HEK293 (cell line): Measurements from ENCODE around the gene PTPRO.

Experiments
- OSR2 ChIP-seq: fragments of 450-650 bp; formaldehyde crosslinking; IDR thresholded peaks from 2 replicates; pipeline ENCODE4 v1.5.1; 2016; ENCODE audit warnings: missing biosample characterization, missing genetic modification characterization
- ZNF202 ChIP-seq: fragments of 450-650 bp; formaldehyde crosslinking; IDR thresholded peaks from 2 replicates; pipeline ENCODE4 v1.5.1; 2016; ENCODE audit warnings: missing biosample characterization, missing genetic modification characterization, borderline replicate concordance
- ZNF510 ChIP-seq: fragments of 450-650 bp; formaldehyde crosslinking; IDR thresholded peaks from 2 replicates; pipeline ENCODE4 v1.5.1; 2018; ENCODE audit warnings: mild to moderate bottlenecking, missing genetic modification characterization, missing biosample characterization; ENCODE audit not compliant: insufficient replicate concordance
- TF ChIP-seq, protein P1 (sequence below): fragments of 450-650 bp; formaldehyde crosslinking; IDR thresholded peaks from 2 replicates; pipeline ENCODE4 v1.5.1; 2016; ENCODE audit warnings: missing biosample characterization, missing genetic modification characterization
- TF ChIP-seq, protein P2 (sequence below): fragments of 450-650 bp; formaldehyde crosslinking; IDR thresholded peaks from 2 replicates; pipeline ENCODE4 v1.5.1; 2016; ENCODE audit warnings: missing biosample characterization, missing genetic modification characterization
- TF ChIP-seq, protein P3 (sequence below): fragments of 450-650 bp; formaldehyde crosslinking; IDR thresholded peaks from 2 replicates; pipeline ENCODE4 v1.5.1; 2016; ENCODE audit warnings: missing biosample characterization, missing genetic modification characterization

DNA sequence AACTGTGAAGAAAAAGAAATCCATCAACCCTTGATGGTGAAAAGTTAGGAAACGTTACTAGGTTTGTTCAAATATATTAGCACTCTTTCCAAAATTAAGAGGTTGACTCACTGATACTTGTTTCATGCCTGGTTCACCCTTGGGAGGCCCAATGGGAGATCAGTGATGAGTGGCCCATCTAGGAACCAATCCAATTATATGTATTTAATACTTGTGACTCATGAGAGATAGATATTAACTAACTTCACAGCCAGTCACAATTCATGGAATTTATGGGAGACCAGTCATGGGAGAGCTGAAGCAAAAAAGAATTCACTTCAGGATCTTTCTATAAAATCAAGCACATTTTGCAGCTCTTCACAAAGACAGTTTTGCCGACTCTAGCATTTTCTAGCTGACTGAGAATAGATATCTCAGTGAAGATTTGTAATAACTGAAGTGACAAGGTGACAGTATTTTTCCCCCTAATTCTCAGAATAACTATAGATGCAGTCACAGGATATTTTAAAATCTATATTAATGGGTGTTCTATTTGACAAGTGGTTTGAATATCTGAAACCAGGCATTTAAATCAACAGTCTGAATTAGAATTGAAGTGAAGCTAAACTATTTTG is 236.7 kb downstream of the PTPRO start:
- TF ChIP-seq, protein P1, sequence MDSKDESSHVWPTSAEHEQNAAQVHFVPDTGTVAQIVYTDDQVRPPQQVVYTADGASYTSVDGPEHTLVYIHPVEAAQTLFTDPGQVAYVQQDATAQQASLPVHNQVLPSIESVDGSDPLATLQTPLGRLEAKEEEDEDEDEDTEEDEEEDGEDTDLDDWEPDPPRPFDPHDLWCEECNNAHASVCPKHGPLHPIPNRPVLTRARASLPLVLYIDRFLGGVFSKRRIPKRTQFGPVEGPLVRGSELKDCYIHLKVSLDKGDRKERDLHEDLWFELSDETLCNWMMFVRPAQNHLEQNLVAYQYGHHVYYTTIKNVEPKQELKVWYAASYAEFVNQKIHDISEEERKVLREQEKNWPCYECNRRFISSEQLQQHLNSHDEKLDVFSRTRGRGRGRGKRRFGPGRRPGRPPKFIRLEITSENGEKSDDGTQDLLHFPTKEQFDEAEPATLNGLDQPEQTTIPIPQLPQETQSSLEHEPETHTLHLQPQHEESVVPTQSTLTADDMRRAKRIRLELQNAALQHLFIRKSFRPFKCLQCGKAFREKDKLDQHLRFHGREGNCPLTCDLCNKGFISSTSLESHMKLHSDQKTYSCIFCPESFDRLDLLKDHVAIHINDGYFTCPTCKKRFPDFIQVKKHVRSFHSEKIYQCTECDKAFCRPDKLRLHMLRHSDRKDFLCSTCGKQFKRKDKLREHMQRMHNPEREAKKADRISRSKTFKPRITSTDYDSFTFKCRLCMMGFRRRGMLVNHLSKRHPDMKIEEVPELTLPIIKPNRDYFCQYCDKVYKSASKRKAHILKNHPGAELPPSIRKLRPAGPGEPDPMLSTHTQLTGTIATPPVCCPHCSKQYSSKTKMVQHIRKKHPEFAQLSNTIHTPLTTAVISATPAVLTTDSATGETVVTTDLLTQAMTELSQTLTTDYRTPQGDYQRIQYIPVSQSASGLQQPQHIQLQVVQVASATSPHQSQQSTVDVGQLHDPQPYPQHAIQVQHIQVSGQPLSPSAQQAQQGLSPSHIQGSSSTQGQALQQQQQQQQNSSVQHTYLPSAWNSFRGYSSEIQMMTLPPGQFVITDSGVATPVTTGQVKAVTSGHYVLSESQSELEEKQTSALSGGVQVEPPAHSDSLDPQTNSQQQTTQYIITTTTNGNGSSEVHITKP (tag by site-specific recombination), result no peak
- no peak for TF ChIP-seq OSR2 (tag by site-specific recombination)
- TF ChIP-seq, protein P2, sequence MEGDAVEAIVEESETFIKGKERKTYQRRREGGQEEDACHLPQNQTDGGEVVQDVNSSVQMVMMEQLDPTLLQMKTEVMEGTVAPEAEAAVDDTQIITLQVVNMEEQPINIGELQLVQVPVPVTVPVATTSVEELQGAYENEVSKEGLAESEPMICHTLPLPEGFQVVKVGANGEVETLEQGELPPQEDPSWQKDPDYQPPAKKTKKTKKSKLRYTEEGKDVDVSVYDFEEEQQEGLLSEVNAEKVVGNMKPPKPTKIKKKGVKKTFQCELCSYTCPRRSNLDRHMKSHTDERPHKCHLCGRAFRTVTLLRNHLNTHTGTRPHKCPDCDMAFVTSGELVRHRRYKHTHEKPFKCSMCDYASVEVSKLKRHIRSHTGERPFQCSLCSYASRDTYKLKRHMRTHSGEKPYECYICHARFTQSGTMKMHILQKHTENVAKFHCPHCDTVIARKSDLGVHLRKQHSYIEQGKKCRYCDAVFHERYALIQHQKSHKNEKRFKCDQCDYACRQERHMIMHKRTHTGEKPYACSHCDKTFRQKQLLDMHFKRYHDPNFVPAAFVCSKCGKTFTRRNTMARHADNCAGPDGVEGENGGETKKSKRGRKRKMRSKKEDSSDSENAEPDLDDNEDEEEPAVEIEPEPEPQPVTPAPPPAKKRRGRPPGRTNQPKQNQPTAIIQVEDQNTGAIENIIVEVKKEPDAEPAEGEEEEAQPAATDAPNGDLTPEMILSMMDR (tag by site-specific recombination), result no peak
- no peak for TF ChIP-seq ZNF510 (tag by site-specific recombination)
- no peak for TF ChIP-seq ZNF202 (tag by site-specific recombination)
- TF ChIP-seq, protein P3, sequence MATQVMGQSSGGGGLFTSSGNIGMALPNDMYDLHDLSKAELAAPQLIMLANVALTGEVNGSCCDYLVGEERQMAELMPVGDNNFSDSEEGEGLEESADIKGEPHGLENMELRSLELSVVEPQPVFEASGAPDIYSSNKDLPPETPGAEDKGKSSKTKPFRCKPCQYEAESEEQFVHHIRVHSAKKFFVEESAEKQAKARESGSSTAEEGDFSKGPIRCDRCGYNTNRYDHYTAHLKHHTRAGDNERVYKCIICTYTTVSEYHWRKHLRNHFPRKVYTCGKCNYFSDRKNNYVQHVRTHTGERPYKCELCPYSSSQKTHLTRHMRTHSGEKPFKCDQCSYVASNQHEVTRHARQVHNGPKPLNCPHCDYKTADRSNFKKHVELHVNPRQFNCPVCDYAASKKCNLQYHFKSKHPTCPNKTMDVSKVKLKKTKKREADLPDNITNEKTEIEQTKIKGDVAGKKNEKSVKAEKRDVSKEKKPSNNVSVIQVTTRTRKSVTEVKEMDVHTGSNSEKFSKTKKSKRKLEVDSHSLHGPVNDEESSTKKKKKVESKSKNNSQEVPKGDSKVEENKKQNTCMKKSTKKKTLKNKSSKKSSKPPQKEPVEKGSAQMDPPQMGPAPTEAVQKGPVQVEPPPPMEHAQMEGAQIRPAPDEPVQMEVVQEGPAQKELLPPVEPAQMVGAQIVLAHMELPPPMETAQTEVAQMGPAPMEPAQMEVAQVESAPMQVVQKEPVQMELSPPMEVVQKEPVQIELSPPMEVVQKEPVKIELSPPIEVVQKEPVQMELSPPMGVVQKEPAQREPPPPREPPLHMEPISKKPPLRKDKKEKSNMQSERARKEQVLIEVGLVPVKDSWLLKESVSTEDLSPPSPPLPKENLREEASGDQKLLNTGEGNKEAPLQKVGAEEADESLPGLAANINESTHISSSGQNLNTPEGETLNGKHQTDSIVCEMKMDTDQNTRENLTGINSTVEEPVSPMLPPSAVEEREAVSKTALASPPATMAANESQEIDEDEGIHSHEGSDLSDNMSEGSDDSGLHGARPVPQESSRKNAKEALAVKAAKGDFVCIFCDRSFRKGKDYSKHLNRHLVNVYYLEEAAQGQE (tag by site-specific recombination), result no peak
